Measurements from ENCODE around the gene RHOB. TPM values are rescaled to one million over a fixed set of nuclear protein-coding genes. Genes with fewer than 3 reads are reported as not detected.

The RHOB gene
- total and polyA plus RNA-seq, 2 of the 13 experiments (the other 11 are each of a cell fraction or from before 2014, with no cell fraction given) = 192 to 268 TPM

DNA sequence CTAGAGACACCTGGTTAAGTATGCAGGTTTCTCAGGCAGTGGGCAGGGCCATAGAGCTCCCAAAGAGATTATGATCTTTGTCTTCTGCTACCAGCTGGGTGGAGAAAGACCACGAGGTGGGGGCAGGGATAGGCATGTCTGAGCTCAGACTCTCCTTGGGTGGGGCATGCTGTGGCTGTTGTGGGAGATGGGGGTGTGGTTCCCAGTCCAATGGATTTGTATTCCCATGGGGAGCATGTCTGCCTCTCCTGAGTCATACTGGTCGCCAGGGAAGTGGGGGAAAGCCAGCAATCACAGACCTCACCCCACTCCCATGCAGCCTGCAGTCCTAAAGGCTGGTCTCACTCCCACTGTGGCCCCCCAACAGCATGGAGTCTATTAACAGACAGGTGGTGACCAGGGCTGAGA, 31.4 kb upstream of the RHOB start (continued):
- 0 out of 2 replicates have a peak, but pooled peaks have one; percentile 46 for TF ChIP-seq GZF1 (CRISPR knock-in tag; IDR thresholded peaks at IDR 0.05)
- no peak for TF ChIP-seq HIVEP1 (CRISPR knock-in tag; IDR thresholded peaks at IDR 0.05)
- no peak for TF ChIP-seq ZNF44 (CRISPR knock-in tag; IDR thresholded peaks at IDR 0.05)

DNA sequence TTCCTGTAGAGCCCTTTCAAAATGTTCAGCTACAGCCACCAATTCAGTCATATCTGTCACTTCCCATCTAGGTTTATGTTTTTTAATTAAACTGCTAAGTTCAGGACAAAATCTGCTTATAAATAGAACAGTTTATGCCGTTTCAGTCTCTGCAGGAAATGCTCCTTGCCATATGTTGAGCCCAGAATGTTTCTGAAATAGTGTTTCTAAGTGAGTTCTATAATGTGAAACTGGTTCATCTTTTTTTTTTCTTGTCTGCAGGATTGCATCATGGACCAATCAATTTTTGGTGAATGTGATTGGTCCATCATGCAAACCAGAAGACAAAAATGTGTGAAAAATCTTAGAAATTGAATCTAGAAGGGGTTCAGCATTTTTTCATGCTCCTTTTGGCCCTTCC, 30.2 kb upstream of the RHOB start:
- POLR2A ChIA-PET = interaction anchor here (0.7 to 14.2 kb wide), 6 partner anchors 18 to 168 kb away, joined by 3 to 190 read pairs (median 6); partner anchors contain the start of gene RHOB
- peak overlapping the region; percentile 35 for H3K27ac ChIP-seq (ENCODE audit: extremely low read length, insufficient read depth, low read length)
- no peak for DNase-seq (ENCODE audit: low spot score)
- CTCF ChIA-PET (ENCODE audit: low intra/inter-chr PET ratio, low total read pairs) = no interaction called here
- TF ChIP-seq, protein P1, sequence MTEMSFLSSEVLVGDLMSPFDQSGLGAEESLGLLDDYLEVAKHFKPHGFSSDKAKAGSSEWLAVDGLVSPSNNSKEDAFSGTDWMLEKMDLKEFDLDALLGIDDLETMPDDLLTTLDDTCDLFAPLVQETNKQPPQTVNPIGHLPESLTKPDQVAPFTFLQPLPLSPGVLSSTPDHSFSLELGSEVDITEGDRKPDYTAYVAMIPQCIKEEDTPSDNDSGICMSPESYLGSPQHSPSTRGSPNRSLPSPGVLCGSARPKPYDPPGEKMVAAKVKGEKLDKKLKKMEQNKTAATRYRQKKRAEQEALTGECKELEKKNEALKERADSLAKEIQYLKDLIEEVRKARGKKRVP (CRISPR knock-in tag; IDR thresholded peaks at IDR 0.05) = peak in 1 of 2 experiments; percentile 81; a peak in 2 of 4 replicates
- TF ChIP-seq ZNF746 (CRISPR knock-in tag; IDR thresholded peaks at IDR 0.05) (no peak), CEBPB (IDR thresholded peaks at IDR 0.05; ENCODE audit: borderline replicate concordance, low read depth, low read length) (peak; percentile 79), ZNF747 (CRISPR knock-in tag; IDR thresholded peaks at IDR 0.05; ENCODE audit: borderline replicate concordance) (no peak), CEBPG (CRISPR knock-in tag; IDR thresholded peaks at IDR 0.05) (peak; percentile 77)
- TF ChIP-seq, protein P2, sequence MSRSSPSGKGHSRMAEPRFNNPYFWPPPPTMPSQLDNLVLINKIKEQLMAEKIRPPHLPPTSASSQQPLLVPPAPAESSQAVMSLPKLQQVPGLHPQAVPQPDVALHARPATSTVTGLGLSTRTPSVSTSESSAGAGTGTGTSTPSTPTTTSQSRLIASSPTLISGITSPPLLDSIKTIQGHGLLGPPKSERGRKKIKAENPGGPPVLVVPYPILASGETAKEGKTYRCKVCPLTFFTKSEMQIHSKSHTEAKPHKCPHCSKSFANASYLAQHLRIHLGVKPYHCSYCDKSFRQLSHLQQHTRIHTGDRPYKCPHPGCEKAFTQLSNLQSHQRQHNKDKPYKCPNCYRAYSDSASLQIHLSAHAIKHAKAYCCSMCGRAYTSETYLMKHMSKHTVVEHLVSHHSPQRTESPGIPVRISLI (CRISPR knock-in tag; IDR thresholded peaks at IDR 0.05; ENCODE audit: borderline replicate concordance) = peak; percentile 72; the same call in 1 of the 2 replicates
- 49% methylated on average over 1 of the region's 1 CpG for WGBS (ENCODE audit: low lambda C conversion rate)
- no peak overlapping the region for H2AFZ ChIP-seq (ENCODE audit: low read length)
- intact Hi-C loops (cut with micrococcal nuclease; ENCODE audit: unreplicated experiment) = no loop called here
- BruUV-seq (replicated peaks) = no TSS peak
- no peaks in the 10 kb centered on the region for H4K20me1 ChIP-seq (ENCODE audit: insufficient read depth, low read length)
- peak overlapping the region; percentile 63 for H3K4me2 ChIP-seq (ENCODE audit: low read depth, low read length)
- no peak overlapping the region; a peak in 1 of 6 replicates for H3K4me3 ChIP-seq (replicated peaks in 1 of 3; ENCODE audit: insufficient read depth in 1 of 3, low read depth in 2 of 3, low read length in 3 of 3)
- H3K27me3 ChIP-seq (ENCODE audit: control insufficient read depth in 1 of 2, insufficient read depth in 2 of 2, low read length in 2 of 2) = no peaks in the 10 kb centered on the region
- in situ Hi-C loops (cut with HindIII; ENCODE audit: extremely low pct_ligation_motif_present, low pct_unique_long_range_greater_than_20kb) = no loop called here
- no peak overlapping the region for H3K9ac ChIP-seq (ENCODE audit: insufficient read depth, low read depth, low read length)
- H3K4me1 ChIP-seq (ENCODE audit: insufficient read depth, low read length) = peaks cover 86% of the 10 kb centered on the region
- no peaks in the 10 kb centered on the region for H3K9me3 ChIP-seq (ENCODE audit: low read length)
- FAIRE-seq = no peak
- no peaks in the 10 kb centered on the region for H3K36me3 ChIP-seq (replicated peaks in 1 of 2; ENCODE audit: control insufficient read depth in 1 of 2, insufficient read depth in 2 of 2, low read length in 2 of 2)
- H3K79me2 ChIP-seq (ENCODE audit: insufficient read depth, low read length) = no peaks in the 10 kb centered on the region
- no peak for ATAC-seq
